Measurements from ENCODE around the gene PLCD4. TPM values are rescaled to one million over a fixed set of nuclear protein-coding genes. Genes with fewer than 3 reads are reported as not detected.

PLCD4 gene
- total RNA-seq, 3 donors from 2014 or later = 1.8 to 8.0 (median 2.6) TPM

GRCh38 chr2:218662377-218662776 is 54.7 kb downstream of the PLCD4 start:
- DNase-seq (ENCODE audit: low spot score in 2 of 2) = no peak
- H3K9me3 ChIP-seq = no peaks in the 10 kb centered on the region
- H3K4me3 ChIP-seq = no peak overlapping the region
- peaks cover 0 to 7% of the 10 kb centered on the region in 2 donors for H3K4me1 ChIP-seq
- H3K36me3 ChIP-seq = peaks cover 10% of the 10 kb centered on the region
- intact Hi-C loops (cut with DNase I; ENCODE audit: low total_unique reads) = no loop called here
- TF ChIP-seq, protein P1, sequence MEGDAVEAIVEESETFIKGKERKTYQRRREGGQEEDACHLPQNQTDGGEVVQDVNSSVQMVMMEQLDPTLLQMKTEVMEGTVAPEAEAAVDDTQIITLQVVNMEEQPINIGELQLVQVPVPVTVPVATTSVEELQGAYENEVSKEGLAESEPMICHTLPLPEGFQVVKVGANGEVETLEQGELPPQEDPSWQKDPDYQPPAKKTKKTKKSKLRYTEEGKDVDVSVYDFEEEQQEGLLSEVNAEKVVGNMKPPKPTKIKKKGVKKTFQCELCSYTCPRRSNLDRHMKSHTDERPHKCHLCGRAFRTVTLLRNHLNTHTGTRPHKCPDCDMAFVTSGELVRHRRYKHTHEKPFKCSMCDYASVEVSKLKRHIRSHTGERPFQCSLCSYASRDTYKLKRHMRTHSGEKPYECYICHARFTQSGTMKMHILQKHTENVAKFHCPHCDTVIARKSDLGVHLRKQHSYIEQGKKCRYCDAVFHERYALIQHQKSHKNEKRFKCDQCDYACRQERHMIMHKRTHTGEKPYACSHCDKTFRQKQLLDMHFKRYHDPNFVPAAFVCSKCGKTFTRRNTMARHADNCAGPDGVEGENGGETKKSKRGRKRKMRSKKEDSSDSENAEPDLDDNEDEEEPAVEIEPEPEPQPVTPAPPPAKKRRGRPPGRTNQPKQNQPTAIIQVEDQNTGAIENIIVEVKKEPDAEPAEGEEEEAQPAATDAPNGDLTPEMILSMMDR (IDR thresholded peaks at IDR 0.05) = no peak
- no peak for TF ChIP-seq POLR2A (IDR thresholded peaks at IDR 0.05)
- TF ChIP-seq POLR2AphosphoS5 (IDR thresholded peaks at IDR 0.05) = no peak
- no peaks in the 10 kb centered on the region for H3K27me3 ChIP-seq
- H3K27ac ChIP-seq = no peak overlapping the region

- peaks cover 15% of the 10 kb centered on the region for H3K36me3 ChIP-seq
- no peak for DNase-seq (ENCODE audit: low spot score in 2 of 2)
These were observed 55.1 kb downstream of the PLCD4 start for GRCh38 chr2:218662827-218663226.

GRCh38 chr2:218663901-218664300 is 56.2 kb downstream of the PLCD4 start:
- H3K27ac ChIP-seq = no peak overlapping the region
- DNase-seq (ENCODE audit: low spot score in 2 of 2) = no peak
- no peaks in the 10 kb centered on the region for H3K27me3 ChIP-seq
- H3K4me1 ChIP-seq = peaks cover 0 to 7% of the 10 kb centered on the region in 2 donors
- TF ChIP-seq POLR2AphosphoS5 (IDR thresholded peaks at IDR 0.05) (no peak), POLR2A (IDR thresholded peaks at IDR 0.05) (no peak)
- TF ChIP-seq, protein P1 (IDR thresholded peaks at IDR 0.05) = no peak
- H3K9me3 ChIP-seq = no peaks in the 10 kb centered on the region
- H3K4me3 ChIP-seq = no peak overlapping the region
- peaks cover 18% of the 10 kb centered on the region for H3K36me3 ChIP-seq
- intact Hi-C loops (cut with DNase I; ENCODE audit: low total_unique reads) = no loop called here

More at GRCh38 chr2:218662827-218663226, 55.1 kb downstream of the PLCD4 start:
- Histone ChIP-seq H3K4me3 (no peak overlapping the region), H3K4me1 (peaks cover 0 to 7% of the 10 kb centered on the region in 2 donors), H3K9me3 (no peaks in the 10 kb centered on the region), H3K27me3 (no peaks in the 10 kb centered on the region), H3K27ac (no peak overlapping the region)
- TF ChIP-seq, protein P1 (IDR thresholded peaks at IDR 0.05) = no peak
- no peak for TF ChIP-seq POLR2AphosphoS5 (IDR thresholded peaks at IDR 0.05)
- TF ChIP-seq POLR2A (IDR thresholded peaks at IDR 0.05) = no peak
- intact Hi-C loops (cut with DNase I; ENCODE audit: low total_unique reads) = no loop called here

DNA sequence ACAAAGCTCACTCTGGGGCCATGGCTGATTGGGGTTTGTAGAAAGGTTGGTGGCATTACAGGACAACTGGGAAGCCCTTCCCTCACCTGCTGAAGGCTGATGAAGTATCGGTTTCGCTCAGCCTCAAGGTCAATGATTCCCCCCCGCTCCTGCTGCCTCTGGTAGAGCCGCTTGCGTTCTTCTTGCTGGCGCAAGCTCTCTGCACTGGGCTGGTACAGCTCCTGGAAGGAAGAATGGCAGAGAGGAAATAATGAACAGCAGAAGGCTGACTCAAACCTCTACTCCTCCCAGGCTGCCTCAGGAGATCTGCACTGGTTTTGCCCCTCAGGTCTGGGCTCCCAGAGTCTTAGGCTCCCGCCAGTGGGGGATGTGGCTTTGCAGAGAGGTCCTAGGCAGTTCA is 57.0 kb downstream of the PLCD4 start:
- intact Hi-C loops (cut with DNase I; ENCODE audit: low total_unique reads) = no loop called here
- Histone ChIP-seq H3K9me3 (no peaks in the 10 kb centered on the region), H3K4me1 (peaks cover 0 to 7% of the 10 kb centered on the region in 2 donors), H3K27ac (no peak overlapping the region), H3K4me3 (no peak overlapping the region), H3K36me3 (peaks cover 18% of the 10 kb centered on the region), H3K27me3 (no peaks in the 10 kb centered on the region)
- TF ChIP-seq POLR2A (IDR thresholded peaks at IDR 0.05) = no peak
- DNase-seq (ENCODE audit: low spot score in 2 of 2) = no peak

- no peak for DNase-seq (ENCODE audit: low spot score in 2 of 2)
- Histone ChIP-seq H3K4me1 (peaks cover 2 to 5% of the 10 kb centered on the region in 2 donors), H3K4me3 (peak overlapping the region; percentile 58 to 82 (median 80)), H3K27me3 (no peaks in the 10 kb centered on the region), H3K9me3 (no peaks in the 10 kb centered on the region), H3K36me3 (peaks cover 9% of the 10 kb centered on the region), H3K27ac (peak overlapping the region; percentile 85 to 87)
- intact Hi-C loops (cut with DNase I; ENCODE audit: low total_unique reads) = no loop called here
- TF ChIP-seq POLR2AphosphoS5 (IDR thresholded peaks at IDR 0.05) (no peak), POLR2A (IDR thresholded peaks at IDR 0.05) (no peak)
- TF ChIP-seq, protein P1 (IDR thresholded peaks at IDR 0.05) = no peak
These were observed 63.5 kb downstream of the PLCD4 start for GRCh38 chr2:218671097-218671653.
